HCT116 (cell line): ENCODE results near the gene ZBTB17. TPM values are rescaled to one million over a fixed set of nuclear protein-coding genes. Genes with fewer than 3 reads are reported as not detected.
A peak's percentile ranks its signal among the peaks of the same experiment; 100 is the strongest.

ENCODE experiments used
- ATAC-seq: fragments of 200-7000 bp; cut with Tn5 transposase; 2 replicates; pipeline ENCODE4 v1.9.1; 2020; ENCODE audit warnings: mild to moderate bottlenecking, moderate library complexity
- BruUV-seq: library from RNA; stranded (reverse); fragments of 400-500 nt; replicated peaks from 2 replicates; lab custom pipeline; 2021; lab: Mats Ljungman, UMichigan
- CTCF ChIA-PET: fragments of 300-600 bp; sonication (Branson Sonifier 250); formaldehyde crosslinking; loops from one replicate; lab custom pipeline; 2021; ENCODE audit warnings: antibody characterized with exemption; lab: Charles Lee
- POLR2A ChIA-PET: fragments of 300-600, 350-600 bp; sonication (Branson Sonifier 250); formaldehyde crosslinking; loops from one replicate; lab custom pipeline; 2021; ENCODE audit warnings: antibody characterized with exemption; lab: Charles Lee
- RAD21 ChIA-PET, 2 experiments: fragments of 300-600 bp; sonication (Branson Sonifier 250); formaldehyde crosslinking; loops; one replicate each; lab custom pipeline; 2023; ENCODE audit warnings: low total read pairs in 2 of 2; ENCODE audit not compliant: uncharacterized antibody in 2 of 2, unreplicated experiment in 2 of 2, low non-redundant PET in 1 of 2; lab: Charles Lee
- DNase-seq: peaks from one replicate; pipeline ENCODE4 v3.0.0-alpha.2; 2010; ENCODE audit warnings: low read depth, low spot score
- H2AFZ ChIP-seq: fragments of 200-600 bp; shearing (Covaris generic), sonication (generic); 2 replicates; pipeline ENCODE4 v1.6.1; 2017; ENCODE audit warnings: low read depth, mixed run types, mixed read lengths, antibody characterized with exemption, low read length; ENCODE audit not compliant: poor library complexity, severe bottlenecking
- H3K27ac ChIP-seq: 2 replicates; pipeline ENCODE4 v1.5.1; 2012; ENCODE audit warnings: low read depth, low read length
- H3K27me3 ChIP-seq: fragments of 200-600 bp; sonication (generic); 2 replicates; pipeline ENCODE4 v1.6.1; 2016; ENCODE audit warnings: mixed run types, low read length, mixed read lengths; ENCODE audit not compliant: insufficient read depth
- H3K36me3 ChIP-seq, 2 experiments: fragments of 200-500 bp in 1 of 2; fragments of 200-600 bp in 1 of 2; sonication (Bioruptor generic) in 1 of 2; sonication (generic) in 1 of 2; 2 replicates each; pipeline versions ENCODE4 v1.5.1 to v1.6.1; 2014 to 2016; ENCODE audit warnings: low read length in 2 of 2, inconsistent platforms in 1 of 2, mixed read lengths in 1 of 2, mixed run types in 1 of 2; ENCODE audit not compliant: insufficient read depth in 2 of 2, control insufficient read depth in 1 of 2
- H3K4me1 ChIP-seq, 2 experiments: fragments of 200-600 bp in 1 of 2; sonication (generic) in 1 of 2; 2 replicates each; pipeline versions ENCODE4 v1.5.1 to v1.6.1; 2012 to 2017; ENCODE audit warnings: low read length in 2 of 2, inconsistent platforms in 1 of 2, mild to moderate bottlenecking in 1 of 2, mixed read lengths in 1 of 2, mixed run types in 1 of 2, moderate library complexity in 1 of 2; ENCODE audit not compliant: insufficient read depth in 2 of 2, control insufficient read depth in 1 of 2
- H3K4me2 ChIP-seq: fragments of 200-600 bp; sonication (generic); 2 replicates; pipeline ENCODE4 v1.6.1; 2017; ENCODE audit warnings: mixed run types, low read length, mixed read lengths
- H3K4me3 ChIP-seq, 2 experiments: fragments of 200-600 bp in 1 of 2; sonication (generic) in 1 of 2; replicated peaks in 1 of 2; 2 replicates each; pipeline ENCODE4 v1.5.1; 2011 to 2016; ENCODE audit warnings: low read length in 2 of 2, control low read depth in 1 of 2, low read depth in 1 of 2, mild to moderate bottlenecking in 1 of 2, mixed read lengths in 1 of 2, mixed run types in 1 of 2
- H3K79me2 ChIP-seq: fragments of 200-600 bp; sonication (generic); 2 replicates; pipeline ENCODE4 v1.6.1; 2017; ENCODE audit warnings: mild to moderate bottlenecking, mixed run types, low read length, moderate library complexity, mixed read lengths; ENCODE audit not compliant: insufficient read depth
- H3K9ac ChIP-seq: fragments of 200-600 bp; sonication (generic); 2 replicates; pipeline ENCODE4 v1.6.1; 2016; ENCODE audit warnings: low read length, mixed read lengths
- H3K9me2 ChIP-seq: fragments of 200-600 bp; sonication (generic), shearing (Covaris generic); 2 replicates; pipeline ENCODE4 v1.6.1; 2017; ENCODE audit warnings: mixed run types, mild to moderate bottlenecking, moderate library complexity; ENCODE audit not compliant: insufficient read depth
- H3K9me3 ChIP-seq, 2 experiments: fragments of 200-500 bp in 1 of 2; fragments of 200-600 bp in 1 of 2; sonication (Bioruptor generic) in 1 of 2; sonication (generic) in 1 of 2; 2 replicates each; pipeline ENCODE4 v1.6.1; 2014 to 2017; ENCODE audit warnings: low read length in 2 of 2, mixed read lengths in 2 of 2, inconsistent platforms in 1 of 2, low read depth in 1 of 2, mild to moderate bottlenecking in 1 of 2, mixed run types in 1 of 2, moderate library complexity in 1 of 2; ENCODE audit not compliant: control insufficient read depth in 1 of 2, insufficient read depth in 1 of 2
- H4K20me1 ChIP-seq: fragments of 200-600 bp; sonication (generic), shearing (Covaris generic); 2 replicates; pipeline ENCODE4 v1.6.1; 2017; ENCODE audit warnings: mixed run types, mild to moderate bottlenecking, moderate library complexity; ENCODE audit not compliant: insufficient read depth
- CBX3 ChIP-seq: IDR thresholded peaks from 2 replicates; pipeline ENCODE4 v1.6.1; 2012; ENCODE audit warnings: low read depth
- CEBPB ChIP-seq: IDR thresholded peaks from 2 replicates; pipeline ENCODE4 v1.6.1; 2012; ENCODE audit warnings: low read depth
- POLR2AphosphoS5 ChIP-seq: IDR thresholded peaks from 2 replicates; pipeline ENCODE4 v1.6.1; 2011; ENCODE audit warnings: mild to moderate bottlenecking, low read depth, low read length, moderate library complexity
- SIN3A ChIP-seq: IDR thresholded peaks from 2 replicates; pipeline ENCODE4 v1.6.1; 2012; ENCODE audit warnings: low read depth
- SP1 ChIP-seq: IDR thresholded peaks from 2 replicates; pipeline ENCODE4 v1.6.1; 2012; ENCODE audit warnings: low read depth
- SRF ChIP-seq: IDR thresholded peaks from 2 replicates; pipeline ENCODE4 v1.6.1; 2012; ENCODE audit warnings: low read depth
- intact Hi-C: fragments of 100-400 bp; cut with micrococcal nuclease; formaldehyde crosslinking; loops from 2 replicates; pipeline ENCODE4 v1.10.0; 2022
- total RNA-seq: library from RNA; stranded (reverse); gene quantifications from one replicate; pipeline ENCODE4 v1.2.1, GENCODE V29; 2021; ENCODE audit not compliant: unreplicated experiment
- TF ChIP-seq, protein P1 (sequence below): IDR thresholded peaks from 2 replicates; pipeline ENCODE4 v1.6.1; 2012; ENCODE audit warnings: low read depth

ZBTB17 gene
- total RNA-seq, 1 experiment from 2014 or later: 31.6 TPM

DNA sequence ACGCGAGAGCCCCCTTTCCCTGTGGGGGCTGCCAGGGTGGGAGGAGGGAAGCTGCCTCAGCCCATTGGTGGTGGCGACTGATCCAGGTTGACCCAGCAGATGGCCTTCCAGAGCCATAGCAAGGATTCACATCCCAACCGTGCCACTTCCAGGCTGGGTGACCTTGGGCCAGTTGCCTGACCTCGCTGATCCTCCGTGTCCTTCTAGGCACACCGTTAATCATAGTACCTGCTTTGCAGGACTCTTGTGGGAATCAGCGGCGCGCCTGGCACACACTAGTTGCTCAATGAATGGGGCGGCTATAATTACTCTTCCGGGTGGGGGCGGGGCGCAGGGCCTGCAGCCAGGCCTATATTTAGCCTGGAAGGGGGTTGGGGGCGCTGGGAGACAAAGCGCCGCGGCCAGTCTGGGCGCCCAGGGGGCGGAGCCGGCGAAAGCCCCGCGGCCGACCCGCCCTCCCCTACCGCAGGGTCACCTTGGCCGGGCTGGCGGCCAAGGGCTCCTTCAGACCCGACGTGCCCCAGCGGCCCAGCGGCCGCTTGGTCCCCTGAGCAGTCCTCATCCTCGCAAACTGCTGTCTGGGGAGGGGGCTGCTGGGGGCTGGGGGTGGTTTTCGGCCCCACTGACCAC, 36.8 kb upstream of the ZBTB17 start (continued):
- TF ChIP-seq POLR2AphosphoS5 (peak; percentile 36; the same call in 1 of the 2 replicates), SIN3A (no peak), CBX3 (no peak)

DNA sequence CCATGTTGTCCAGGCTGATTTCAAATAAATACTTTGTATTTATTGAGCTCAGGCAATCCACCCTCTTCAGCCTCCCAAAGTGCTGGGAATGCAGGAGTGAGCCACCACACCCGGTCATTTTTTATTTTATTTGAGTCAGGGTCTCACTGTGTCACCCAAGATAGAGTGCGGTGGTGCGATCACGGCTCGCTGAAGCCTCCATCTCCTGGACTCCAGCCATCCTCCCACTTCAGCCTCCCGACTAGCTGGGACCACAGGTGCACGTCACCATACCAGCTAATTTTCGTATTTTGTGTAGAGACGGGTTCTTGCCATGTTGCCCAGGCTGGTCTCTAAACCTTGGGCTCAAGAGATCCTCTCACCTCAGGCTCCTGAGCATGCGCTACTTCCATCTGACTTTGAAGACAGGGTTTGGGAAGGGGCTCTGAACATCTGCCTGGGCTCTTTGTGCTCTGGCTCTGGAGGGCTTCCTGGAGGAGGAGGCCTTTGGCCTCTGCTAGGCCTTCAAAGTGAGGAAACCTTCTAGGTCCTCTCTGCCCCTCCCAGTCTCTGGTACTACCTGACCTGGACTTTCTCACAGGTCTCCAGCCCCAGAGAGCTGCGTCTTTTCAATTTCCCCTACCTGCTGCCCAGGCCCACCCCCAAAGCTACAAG, 36.2 kb upstream of the ZBTB17 start:
- H3K36me3 ChIP-seq: no peaks in the 10 kb centered on the region
- TF ChIP-seq, protein P1, sequence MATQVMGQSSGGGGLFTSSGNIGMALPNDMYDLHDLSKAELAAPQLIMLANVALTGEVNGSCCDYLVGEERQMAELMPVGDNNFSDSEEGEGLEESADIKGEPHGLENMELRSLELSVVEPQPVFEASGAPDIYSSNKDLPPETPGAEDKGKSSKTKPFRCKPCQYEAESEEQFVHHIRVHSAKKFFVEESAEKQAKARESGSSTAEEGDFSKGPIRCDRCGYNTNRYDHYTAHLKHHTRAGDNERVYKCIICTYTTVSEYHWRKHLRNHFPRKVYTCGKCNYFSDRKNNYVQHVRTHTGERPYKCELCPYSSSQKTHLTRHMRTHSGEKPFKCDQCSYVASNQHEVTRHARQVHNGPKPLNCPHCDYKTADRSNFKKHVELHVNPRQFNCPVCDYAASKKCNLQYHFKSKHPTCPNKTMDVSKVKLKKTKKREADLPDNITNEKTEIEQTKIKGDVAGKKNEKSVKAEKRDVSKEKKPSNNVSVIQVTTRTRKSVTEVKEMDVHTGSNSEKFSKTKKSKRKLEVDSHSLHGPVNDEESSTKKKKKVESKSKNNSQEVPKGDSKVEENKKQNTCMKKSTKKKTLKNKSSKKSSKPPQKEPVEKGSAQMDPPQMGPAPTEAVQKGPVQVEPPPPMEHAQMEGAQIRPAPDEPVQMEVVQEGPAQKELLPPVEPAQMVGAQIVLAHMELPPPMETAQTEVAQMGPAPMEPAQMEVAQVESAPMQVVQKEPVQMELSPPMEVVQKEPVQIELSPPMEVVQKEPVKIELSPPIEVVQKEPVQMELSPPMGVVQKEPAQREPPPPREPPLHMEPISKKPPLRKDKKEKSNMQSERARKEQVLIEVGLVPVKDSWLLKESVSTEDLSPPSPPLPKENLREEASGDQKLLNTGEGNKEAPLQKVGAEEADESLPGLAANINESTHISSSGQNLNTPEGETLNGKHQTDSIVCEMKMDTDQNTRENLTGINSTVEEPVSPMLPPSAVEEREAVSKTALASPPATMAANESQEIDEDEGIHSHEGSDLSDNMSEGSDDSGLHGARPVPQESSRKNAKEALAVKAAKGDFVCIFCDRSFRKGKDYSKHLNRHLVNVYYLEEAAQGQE: no peak
- TF ChIP-seq SP1: no peak
- no peak for TF ChIP-seq SIN3A
- TF ChIP-seq CEBPB: no peak
- no peak for TF ChIP-seq POLR2AphosphoS5
- TF ChIP-seq SRF: no peak
- TF ChIP-seq CBX3: no peak
- TF ChIP-seq, all 23 proteins: peak for 0
- no peaks in the 10 kb centered on the region for H3K9me3 ChIP-seq
- no TSS peak for BruUV-seq
- DNase-seq (no peak), ATAC-seq (no peak)
- POLR2A ChIA-PET: no interaction called here
- CTCF ChIA-PET: no interaction called here
- H3K79me2 ChIP-seq: no peaks in the 10 kb centered on the region
- RAD21 ChIA-PET: no interaction called here
- H2AFZ ChIP-seq: peak overlapping the region; percentile 7
- H3K27ac ChIP-seq: peak overlapping the region; percentile 43; the same call in 1 of the 2 replicates
- no peaks in the 10 kb centered on the region for H3K9me2 ChIP-seq
- H3K27me3 ChIP-seq: no peaks in the 10 kb centered on the region
- H4K20me1 ChIP-seq: no peaks in the 10 kb centered on the region
- intact Hi-C loops: no loop called here
- H3K9ac ChIP-seq: peak overlapping the region; percentile 66
- H3K4me3 ChIP-seq: peak overlapping the region; percentile 36 to 58; a peak in 3 of 4 replicates
- peaks cover 10 to 29% of the 10 kb centered on the region in 2 experiments for H3K4me1 ChIP-seq
- peak overlapping the region; percentile 85 for H3K4me2 ChIP-seq
